Lower leg skin (tissue), 3 donors: ENCODE measurements around the gene GTPBP4.

Experiments used
- CTCF ChIP-seq, 3 donors: fragments of 450-650 bp; IDR thresholded peaks; one replicate each; pipeline ENCODE4 v1.5.1; 2016; ENCODE audit warnings: antibody characterized with exemption in 3 of 3, mild to moderate bottlenecking in 3 of 3, moderate library complexity in 2 of 3
- POLR2A ChIP-seq, 2 donors: fragments of 450-650 bp; IDR thresholded peaks; one replicate each; pipeline ENCODE4 v1.6.1; 2016 to 2017; ENCODE audit warnings: antibody characterized with exemption in 2 of 2, mild to moderate bottlenecking in 1 of 2, moderate library complexity in 1 of 2

DNA sequence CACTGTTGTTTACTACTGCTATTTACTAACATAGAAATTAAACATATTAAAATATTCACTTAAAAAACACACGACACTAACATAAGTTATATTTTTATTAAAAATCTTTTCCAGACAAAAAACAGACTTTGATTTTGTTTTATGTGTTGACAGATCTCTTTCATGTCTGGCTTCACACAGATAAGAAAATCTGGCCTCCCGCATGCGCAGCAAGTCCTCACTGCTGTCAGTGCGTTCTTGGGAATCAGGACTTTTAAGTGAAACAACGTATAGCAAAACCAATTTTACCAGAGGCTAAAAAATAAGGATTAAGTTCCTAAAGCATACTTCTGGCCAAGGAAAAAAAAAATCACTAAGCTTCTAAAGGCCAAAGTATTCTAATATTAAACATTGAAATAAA, 61.9 kb downstream of the GTPBP4 start:
- TF ChIP-seq CTCF (IDR thresholded peaks at IDR 0.05) (no peak), POLR2A (IDR thresholded peaks at IDR 0.05) (no peak)
